Measurements from ENCODE around the gene UBN2.

GRCh38 chr7:139246494-139246893 lies 15.5 kb downstream of the UBN2 start:
- TF ChIP-seq POLR2A (IDR thresholded peaks at IDR 0.05) (no peak), CTCF (IDR thresholded peaks at IDR 0.05) (no peak), EP300 (IDR thresholded peaks at IDR 0.05) (no peak)

Measured in upper lobe of left lung (tissue), 4 donors.